K562 (cell line): Measurements from ENCODE around the gene LRRC14B. TPM values are rescaled to one million over a fixed set of nuclear protein-coding genes. Genes with fewer than 3 reads are reported as not detected.

Experiments used
- ARID2 ChIP-seq: fragments of 450-650 bp; IDR thresholded peaks from 2 replicates; pipeline ENCODE4 v1.6.1; 2017; ENCODE audit warnings: antibody characterized with exemption, mild to moderate bottlenecking
- ARNT ChIP-seq, 2 experiments: fragments of 450-650 bp; IDR thresholded peaks; 2 replicates each; pipeline ENCODE4 v1.6.1; 2016; ENCODE audit warnings: mild to moderate bottlenecking in 1 of 2
- IRF2 ChIP-seq: sonication (generic); formaldehyde crosslinking; IDR thresholded peaks from 2 replicates; pipeline ENCODE4 v1.8.1; 2022; ENCODE audit warnings: mild to moderate bottlenecking, missing genetic modification reagents
- KLF6 ChIP-seq: fragments of 250-450 bp; sonication (Bioruptor Pico); IDR thresholded peaks from 2 replicates; pipeline ENCODE4 v1.4.0; 2020; ENCODE audit warnings: mild to moderate bottlenecking, moderate library complexity, borderline replicate concordance
- NELFE ChIP-seq: IDR thresholded peaks from 2 replicates; pipeline ENCODE4 v1.6.1; 2011; ENCODE audit warnings: mild to moderate bottlenecking; ENCODE audit not compliant: insufficient read depth, insufficient read length
- NR2C1 ChIP-seq, 2 experiments: fragments of 450-650 bp; IDR thresholded peaks; 2 replicates each; pipeline ENCODE4 v1.6.1; 2017; ENCODE audit warnings: mild to moderate bottlenecking in 2 of 2, antibody characterized with exemption in 1 of 2, inconsistent platforms in 1 of 2, missing compliant biosample characterization in 1 of 2, missing genetic modification characterization in 1 of 2
- PTTG1 ChIP-seq: fragments of 450-650 bp; IDR thresholded peaks from 2 replicates; pipeline ENCODE4 v1.6.1; 2016; ENCODE audit warnings: low read depth, mild to moderate bottlenecking, missing genetic modification characterization, missing compliant biosample characterization
- RAD21 ChIP-seq, 2 experiments: fragments of 250-450 bp in 1 of 2; fragments of 450-650 bp in 1 of 2; sonication (Bioruptor Pico) in 1 of 2; formaldehyde crosslinking in 1 of 2; IDR thresholded peaks in 1 of 2; conservative IDR thresholded peaks in 1 of 2; 2 replicates each; pipeline versions ENCODE4 v1.4.0 to v1.8.0; 2020 to 2022; ENCODE audit warnings: mild to moderate bottlenecking in 2 of 2, moderate library complexity in 1 of 2
- RFX5 ChIP-seq: IDR thresholded peaks from 2 replicates; pipeline ENCODE4 v1.6.1; 2011; ENCODE audit warnings: low read depth, mild to moderate bottlenecking, improper control_type of control experiment, low read length
- RFX7 ChIP-seq: fragments of 250-450 bp; sonication (Bioruptor Pico); IDR thresholded peaks from 2 replicates; pipeline ENCODE4 v1.5.1; 2021; ENCODE audit warnings: mild to moderate bottlenecking
- SAFB ChIP-seq: fragments of 200-400 bp; formaldehyde crosslinking; IDR thresholded peaks from 2 replicates; pipeline ENCODE4 v1.6.1; 2017; ENCODE audit warnings: low read depth, low read length, borderline replicate concordance
- SREBF1 ChIP-seq: fragments of 150-350 bp; IDR thresholded peaks from 2 replicates; pipeline ENCODE4 v1.6.1; 2014; ENCODE audit warnings: antibody characterized with exemption, low read depth, low read length, borderline replicate concordance
- TRIM24 ChIP-seq, 2 experiments: fragments of 450-650 bp; IDR thresholded peaks; 2 replicates each; pipeline ENCODE4 v1.6.1; 2016
- YY1 ChIP-seq, 3 experiments: IDR thresholded peaks; 2 replicates each; pipeline ENCODE4 v1.6.1; 2011; ENCODE audit warnings: low read length in 2 of 3, mild to moderate bottlenecking in 2 of 3, moderate library complexity in 2 of 3, borderline replicate concordance in 1 of 3, control low read depth in 1 of 3, low read depth in 1 of 3; ENCODE audit not compliant: insufficient read depth in 3 of 3, insufficient replicate concordance in 2 of 3, control insufficient read depth in 1 of 3, insufficient read length in 1 of 3; ENCODE audit errors: extremely low read depth in 1 of 3
- ZFPM2 ChIP-seq: fragments of 250-450 bp; sonication (Bioruptor Pico); IDR thresholded peaks from 2 replicates; pipeline ENCODE4 v1.5.1; 2022; ENCODE audit warnings: mild to moderate bottlenecking
- ZNF174 ChIP-seq: fragments of 250-450 bp; sonication (Bioruptor Pico); IDR thresholded peaks from 2 replicates; pipeline ENCODE4 v1.4.0; 2020; ENCODE audit warnings: mild to moderate bottlenecking
- ZNF644 ChIP-seq: fragments of 200-800 bp; sonication (Bioruptor generic); IDR thresholded peaks from 2 replicates; pipeline ENCODE4 v1.6.1; 2016; ENCODE audit warnings: low read depth, missing genetic modification characterization, missing compliant biosample characterization
- polyA plus RNA-seq, 8 experiments: library from polyadenylated mRNA; depleted of rRNA in 4 of 8; stranded (reverse) in 5 of 8; unstranded in 3 of 8; fragments of >200 nt; fragmentation: Nextera tagmentation in 2 of 8; fragmentation: Illumina TruSeq in 1 of 8; extraction: Ambion mirVana in 2 of 8; extraction: Trizol in 1 of 8; gene quantifications; 2 replicates each; pipeline versions ENCODE4 v1.2.1 to v1.2.3, GENCODE V29; 2011 to 2014; ENCODE audit warnings: inconsistent platforms in 1 of 8, missing spikeins in 1 of 8
- total RNA-seq, 7 experiments: library from RNA; depleted of rRNA in 6 of 7; stranded (reverse); fragments of >200 nt in 6 of 7; fragmentation: Illumina TruSeq in 2 of 7; extraction: Trizol in 2 of 7; gene quantifications; 2 replicates each; pipeline versions ENCODE4 v1.2.1 to v1.2.3, GENCODE V29; 2011 to 2021; ENCODE audit warnings: low replicate concordance in 1 of 7
- TF ChIP-seq, protein P1 (sequence below), 2 experiments: IDR thresholded peaks; 2 replicates each; pipeline ENCODE4 v1.6.1; 2012; ENCODE audit warnings: improper control_type of control experiment in 2 of 2, low read depth in 2 of 2, low read length in 2 of 2, borderline replicate concordance in 1 of 2
- TF ChIP-seq, protein P2 (sequence below): sonication (generic); formaldehyde crosslinking; IDR thresholded peaks from 2 replicates; pipeline ENCODE4 v1.8.0; 2023; ENCODE audit warnings: mild to moderate bottlenecking, missing genetic modification reagents

The LRRC14B gene
- total and polyA plus RNA-seq, 9 of the 15 experiments (the other 6 are each of a cell fraction or from before 2014, with no cell fraction given): not detected

DNA sequence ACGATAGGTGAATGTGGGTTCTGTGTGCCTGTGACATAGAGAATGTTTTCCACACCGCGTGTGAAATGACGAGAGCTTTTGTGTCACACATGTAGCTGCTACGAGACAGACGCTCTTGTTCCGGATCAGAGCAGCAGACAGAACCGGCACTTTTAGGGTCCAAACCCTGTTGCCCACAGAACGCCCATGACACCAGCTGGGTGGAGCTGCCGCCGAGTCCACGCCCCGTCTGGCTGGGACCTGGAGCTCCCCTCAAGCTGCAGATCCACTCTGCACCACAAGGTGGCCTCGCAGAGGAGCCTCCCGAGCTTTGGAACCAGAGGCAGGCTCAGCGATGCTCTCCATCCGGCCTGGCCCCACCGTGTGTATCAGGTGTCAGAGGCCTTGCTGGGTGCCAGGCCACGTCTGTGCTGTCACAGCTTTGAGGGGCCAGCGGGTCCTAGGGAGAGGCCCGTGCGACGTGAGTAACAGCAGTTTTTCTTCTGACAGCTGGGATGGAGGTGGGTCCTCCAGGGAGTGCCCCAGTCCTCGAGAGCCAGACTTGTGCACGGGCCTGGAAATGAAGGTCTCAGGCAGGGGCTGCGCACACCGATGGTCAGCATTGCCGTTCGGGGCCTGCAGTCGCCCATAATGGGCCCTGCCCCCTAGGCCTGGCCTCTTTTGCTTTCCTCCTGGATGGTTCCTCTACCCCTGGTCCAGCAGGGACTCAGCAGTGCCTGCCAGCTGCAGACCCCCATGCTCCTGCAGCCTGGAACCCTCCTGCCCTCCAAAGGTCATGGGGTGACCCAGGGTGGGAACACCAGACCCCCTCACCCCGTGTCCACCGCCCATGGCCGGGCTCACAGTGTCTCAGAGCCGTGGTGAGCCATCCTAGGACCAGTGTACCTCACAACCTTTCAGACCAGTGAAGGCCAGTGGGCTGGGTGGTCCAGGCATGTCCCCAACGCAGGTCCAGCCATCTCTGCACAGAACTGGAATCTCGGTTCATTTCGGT is 2.5 kb upstream of the LRRC14B start (continued):
- TF ChIP-seq NR2C1 (IDR thresholded peaks at IDR 0.05) (no peak), NR2C1 (tag; IDR thresholded peaks at IDR 0.05) (no peak), NELFE (no peak), ZFPM2 (CRISPR knock-in tag) (no peak), ZNF644 (tag) (no peak), RFX7 (no peak), SAFB (no peak), RAD21 (CRISPR knock-in tag; conservative IDR thresholded peaks at IDR 0.05 in 1 of 2, IDR thresholded peaks at IDR 0.05 in 1 of 2) (peak; percentile 68 to 82), ARNT (IDR thresholded peaks at IDR 0.05) (no peak), YY1 (IDR thresholded peaks at IDR 0.05; ENCODE audit: borderline replicate concordance in 1 of 3, control insufficient read depth in 1 of 3, extremely low read depth in 1 of 3, insufficient read depth in 3 of 3, insufficient read length in 1 of 3, insufficient replicate concordance in 2 of 3, low read depth in 1 of 3, low read length in 2 of 3) (peak in 1 of 3 experiments; percentile 20), ARID2 (no peak), RFX5 (no peak), TRIM24 (IDR thresholded peaks at IDR 0.05) (no peak), KLF6 (CRISPR knock-in tag) (no peak), PTTG1 (tag) (no peak), SREBF1 (no peak), IRF2 (CRISPR knock-in tag) (no peak), ZNF174 (no peak)
- TF ChIP-seq, protein P1, sequence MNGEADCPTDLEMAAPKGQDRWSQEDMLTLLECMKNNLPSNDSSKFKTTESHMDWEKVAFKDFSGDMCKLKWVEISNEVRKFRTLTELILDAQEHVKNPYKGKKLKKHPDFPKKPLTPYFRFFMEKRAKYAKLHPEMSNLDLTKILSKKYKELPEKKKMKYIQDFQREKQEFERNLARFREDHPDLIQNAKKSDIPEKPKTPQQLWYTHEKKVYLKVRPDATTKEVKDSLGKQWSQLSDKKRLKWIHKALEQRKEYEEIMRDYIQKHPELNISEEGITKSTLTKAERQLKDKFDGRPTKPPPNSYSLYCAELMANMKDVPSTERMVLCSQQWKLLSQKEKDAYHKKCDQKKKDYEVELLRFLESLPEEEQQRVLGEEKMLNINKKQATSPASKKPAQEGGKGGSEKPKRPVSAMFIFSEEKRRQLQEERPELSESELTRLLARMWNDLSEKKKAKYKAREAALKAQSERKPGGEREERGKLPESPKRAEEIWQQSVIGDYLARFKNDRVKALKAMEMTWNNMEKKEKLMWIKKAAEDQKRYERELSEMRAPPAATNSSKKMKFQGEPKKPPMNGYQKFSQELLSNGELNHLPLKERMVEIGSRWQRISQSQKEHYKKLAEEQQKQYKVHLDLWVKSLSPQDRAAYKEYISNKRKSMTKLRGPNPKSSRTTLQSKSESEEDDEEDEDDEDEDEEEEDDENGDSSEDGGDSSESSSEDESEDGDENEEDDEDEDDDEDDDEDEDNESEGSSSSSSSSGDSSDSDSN (IDR thresholded peaks at IDR 0.05; ENCODE audit: borderline replicate concordance in 1 of 2, low read depth in 2 of 2, low read length in 2 of 2): peak in 1 of 2 experiments; percentile 76; a peak in 1 of 4 replicates
- TF ChIP-seq, protein P2, sequence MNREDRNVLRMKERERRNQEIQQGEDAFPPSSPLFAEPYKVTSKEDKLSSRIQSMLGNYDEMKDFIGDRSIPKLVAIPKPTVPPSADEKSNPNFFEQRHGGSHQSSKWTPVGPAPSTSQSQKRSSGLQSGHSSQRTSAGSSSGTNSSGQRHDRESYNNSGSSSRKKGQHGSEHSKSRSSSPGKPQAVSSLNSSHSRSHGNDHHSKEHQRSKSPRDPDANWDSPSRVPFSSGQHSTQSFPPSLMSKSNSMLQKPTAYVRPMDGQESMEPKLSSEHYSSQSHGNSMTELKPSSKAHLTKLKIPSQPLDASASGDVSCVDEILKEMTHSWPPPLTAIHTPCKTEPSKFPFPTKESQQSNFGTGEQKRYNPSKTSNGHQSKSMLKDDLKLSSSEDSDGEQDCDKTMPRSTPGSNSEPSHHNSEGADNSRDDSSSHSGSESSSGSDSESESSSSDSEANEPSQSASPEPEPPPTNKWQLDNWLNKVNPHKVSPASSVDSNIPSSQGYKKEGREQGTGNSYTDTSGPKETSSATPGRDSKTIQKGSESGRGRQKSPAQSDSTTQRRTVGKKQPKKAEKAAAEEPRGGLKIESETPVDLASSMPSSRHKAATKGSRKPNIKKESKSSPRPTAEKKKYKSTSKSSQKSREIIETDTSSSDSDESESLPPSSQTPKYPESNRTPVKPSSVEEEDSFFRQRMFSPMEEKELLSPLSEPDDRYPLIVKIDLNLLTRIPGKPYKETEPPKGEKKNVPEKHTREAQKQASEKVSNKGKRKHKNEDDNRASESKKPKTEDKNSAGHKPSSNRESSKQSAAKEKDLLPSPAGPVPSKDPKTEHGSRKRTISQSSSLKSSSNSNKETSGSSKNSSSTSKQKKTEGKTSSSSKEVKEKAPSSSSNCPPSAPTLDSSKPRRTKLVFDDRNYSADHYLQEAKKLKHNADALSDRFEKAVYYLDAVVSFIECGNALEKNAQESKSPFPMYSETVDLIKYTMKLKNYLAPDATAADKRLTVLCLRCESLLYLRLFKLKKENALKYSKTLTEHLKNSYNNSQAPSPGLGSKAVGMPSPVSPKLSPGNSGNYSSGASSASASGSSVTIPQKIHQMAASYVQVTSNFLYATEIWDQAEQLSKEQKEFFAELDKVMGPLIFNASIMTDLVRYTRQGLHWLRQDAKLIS: no peak
